HT-29 (cell line): ENCODE measurements around the gene CLDN20. TPM values are rescaled to one million over a fixed set of nuclear protein-coding genes. Genes with fewer than 3 reads are reported as not detected.
"Not testable (repeated sequence)": the region's sequence is repeated elsewhere in the genome, so short reads cannot be mapped to it uniquely, and the experiment has no call there.

Experiments used
- DNase-seq: peaks from one replicate; pipeline ENCODE4 v3.0.0-alpha.2; 2015; ENCODE audit warnings: low spot score
- total RNA-seq: library from RNA; depleted of rRNA; stranded (reverse); fragments of >200 nt; shearing (Covaris generic); gene quantifications from 2 replicates; pipeline ENCODE4 v1.2.3, GENCODE V29; 2014; rRNA removed

CLDN20 gene
- not detected in 2 replicates for total RNA-seq

GRCh38 chr6:155263373-155264063 lies at the start of gene CLDN20:
CLDN20 (plus strand) TSS chr6:155264013; CDS start chr6:155275720, 11,707 bp downstream.
- no peak for DNase-seq

- DNase-seq = no peak
Observed at GRCh38 chr6:155215906-155216305, 47.9 kb upstream of the CLDN20 start.

GRCh38 chr6:155216312-155217046 lies 47.3 kb upstream of the CLDN20 start:
- no peak for DNase-seq

GRCh38 chr6:155218711-155219110 lies 45.1 kb upstream of the CLDN20 start:
- not testable (repeated sequence) for DNase-seq

GRCh38 chr6:155219299-155219698 lies 44.5 kb upstream of the CLDN20 start:
- no peak for DNase-seq

GRCh38 chr6:155219858-155220301 lies 43.9 kb upstream of the CLDN20 start:
- no peak for DNase-seq

- no peak for DNase-seq
Observed at GRCh38 chr6:155221086-155221485, 42.7 kb upstream of the CLDN20 start.

- no peak for DNase-seq
Observed at GRCh38 chr6:155222506-155222905, 41.3 kb upstream of the CLDN20 start.

- peak; percentile 22 for DNase-seq
Observed at GRCh38 chr6:155223646-155224451, 40.0 kb upstream of the CLDN20 start.

- no peak for DNase-seq
Observed at GRCh38 chr6:155224618-155225017, 39.2 kb upstream of the CLDN20 start.

- no peak for DNase-seq
Observed at GRCh38 chr6:155227046-155227445, 36.8 kb upstream of the CLDN20 start.

GRCh38 chr6:155228546-155229166 lies 35.2 kb upstream of the CLDN20 start:
- no peak for DNase-seq

- DNase-seq = not testable (repeated sequence)
Observed at GRCh38 chr6:155230975-155231374, 32.8 kb upstream of the CLDN20 start.

GRCh38 chr6:155232848-155233247 lies 31.0 kb upstream of the CLDN20 start:
- no peak for DNase-seq

GRCh38 chr6:155234167-155234566 lies 29.6 kb upstream of the CLDN20 start:
- no peak for DNase-seq

GRCh38 chr6:155234687-155235086 lies 29.1 kb upstream of the CLDN20 start:
- no peak for DNase-seq

- no peak for DNase-seq
Observed at GRCh38 chr6:155235087-155235486, 28.7 kb upstream of the CLDN20 start.

- DNase-seq = no peak
Observed at GRCh38 chr6:155237613-155238012, 26.2 kb upstream of the CLDN20 start.

- no peak for DNase-seq
Observed at GRCh38 chr6:155240905-155241600, 22.8 kb upstream of the CLDN20 start.

GRCh38 chr6:155241966-155242365 lies 21.8 kb upstream of the CLDN20 start:
- no peak for DNase-seq

GRCh38 chr6:155244434-155244833 lies 19.4 kb upstream of the CLDN20 start:
- no peak for DNase-seq
